ENCODE data around the gene OAS1. TPM values are rescaled to one million over a fixed set of nuclear protein-coding genes. Genes with fewer than 3 reads are reported as not detected.

OAS1 gene
- 17.7 and 17.8 TPM in 2 replicates for total RNA-seq

DNA sequence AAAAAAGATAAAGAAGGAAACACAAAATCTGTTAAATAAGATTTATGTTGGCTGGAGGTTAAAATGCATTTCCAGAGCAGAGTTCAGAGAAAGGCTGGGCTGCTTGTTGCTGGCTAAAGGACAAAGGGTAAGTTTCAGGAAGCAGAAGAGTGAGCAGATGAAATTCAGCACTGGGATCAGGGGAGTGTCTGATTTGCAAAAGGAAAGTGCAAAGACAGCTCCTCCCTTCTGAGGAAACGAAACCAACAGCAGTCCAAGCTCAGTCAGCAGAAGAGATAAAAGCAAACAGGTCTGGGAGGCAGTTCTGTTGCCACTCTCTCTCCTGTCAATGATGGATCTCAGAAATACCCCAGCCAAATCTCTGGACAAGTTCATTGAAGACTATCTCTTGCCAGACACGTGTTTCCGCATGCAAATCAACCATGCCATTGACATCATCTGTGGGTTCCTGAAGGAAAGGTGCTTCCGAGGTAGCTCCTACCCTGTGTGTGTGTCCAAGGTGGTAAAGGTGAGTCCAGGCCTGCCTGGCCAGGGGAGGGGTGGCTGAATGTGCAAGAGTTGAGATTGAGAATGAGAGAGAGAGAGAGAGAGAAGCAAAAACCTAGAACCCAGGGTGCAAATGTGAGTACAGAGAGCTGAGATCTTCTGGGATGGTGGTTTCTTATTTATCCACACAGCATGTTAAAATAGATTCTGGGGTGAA is at the start of gene OAS1:
Gene OAS1 (plus strand): TSS at position 251 of the 703 bp plus-strand sequence. CDS start 78 bp downstream, at position 329.
- H3K4me1 Mint-ChIP-seq (ENCODE audit: low read depth): peaks cover 54% of the 10 kb centered on the region
- DNase-seq (ENCODE audit: low spot score): peak; percentile 38
- H3K4me3 Mint-ChIP-seq (ENCODE audit: low read depth): peak within 1 kb of the TSS; percentile 96
- H3K9me3 Mint-ChIP-seq: peaks cover 5% of the 10 kb centered on the region
- intact Hi-C loops (cut with micrococcal nuclease): loop anchor here (10.0 kb wide), 1 partner anchor 228 kb away; the partner anchor contains the start of gene RASAL1
- H3K27ac Mint-ChIP-seq: peak within 1 kb of the TSS; percentile 95
- peaks cover 33% of the 10 kb centered on the region for H3K36me3 Mint-ChIP-seq (ENCODE audit: low read depth)
- no peaks in the 10 kb centered on the region for H3K27me3 Mint-ChIP-seq (ENCODE audit: low read depth)

DNA sequence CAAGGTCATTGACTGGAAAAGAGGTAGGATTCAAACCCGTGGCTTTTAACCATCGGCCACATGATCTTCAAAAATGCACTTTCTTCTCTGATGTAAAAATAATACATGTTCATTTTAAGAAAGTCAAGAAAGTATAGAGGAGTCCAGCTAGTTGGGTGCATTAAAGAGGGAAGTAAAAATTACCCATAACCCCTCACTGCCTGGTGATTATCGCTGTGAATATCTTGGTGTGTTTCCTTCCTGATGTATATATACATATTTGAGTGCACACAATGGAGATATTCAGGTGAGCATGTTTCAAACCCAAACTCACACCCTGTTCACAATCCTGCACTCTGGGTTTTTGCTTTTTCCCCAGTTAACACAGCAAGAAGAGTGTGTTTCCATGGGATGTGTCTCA is 47.5 kb upstream of the OAS1 start:
- Mint-ChIP-seq H3K27me3 (ENCODE audit: low read depth) (peaks cover 10% of the 10 kb centered on the region), H3K9me3 (no peaks in the 10 kb centered on the region), H3K36me3 (ENCODE audit: low read depth) (no peaks in the 10 kb centered on the region), H3K4me3 (ENCODE audit: low read depth) (no peak overlapping the region), H3K27ac (no peak overlapping the region), H3K4me1 (ENCODE audit: low read depth) (peaks cover 4% of the 10 kb centered on the region)
- no peak for DNase-seq (ENCODE audit: low spot score)
- intact Hi-C loops (cut with micrococcal nuclease): no loop called here

DNA sequence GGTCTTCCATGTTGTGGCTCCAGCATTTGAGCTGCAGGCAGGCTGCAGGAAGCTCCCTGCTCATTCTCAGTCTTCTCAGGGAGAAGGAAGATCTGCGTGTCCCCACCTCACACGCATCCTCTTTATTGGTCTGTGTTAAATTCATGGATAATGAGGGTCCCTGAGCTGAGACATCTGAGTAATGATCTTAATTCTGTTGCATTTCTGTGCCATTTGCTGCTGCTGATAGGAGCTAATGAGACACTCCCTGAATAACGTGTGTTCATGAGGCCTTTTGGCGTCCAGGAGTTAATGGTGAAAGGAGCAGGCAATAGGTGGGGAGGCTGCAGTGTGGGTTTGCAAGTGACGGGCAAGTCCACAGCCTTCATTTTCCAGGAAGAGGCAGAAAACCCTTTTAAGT is 46.6 kb upstream of the OAS1 start:
- no peak overlapping the region for H3K4me3 Mint-ChIP-seq (ENCODE audit: low read depth)
- H3K27me3 Mint-ChIP-seq (ENCODE audit: low read depth): peaks cover 10% of the 10 kb centered on the region
- H3K4me1 Mint-ChIP-seq (ENCODE audit: low read depth): peaks cover 4% of the 10 kb centered on the region
- DNase-seq (ENCODE audit: low spot score): no peak
- intact Hi-C loops (cut with micrococcal nuclease): no loop called here
- no peak overlapping the region for H3K27ac Mint-ChIP-seq
- H3K36me3 Mint-ChIP-seq (ENCODE audit: low read depth): no peaks in the 10 kb centered on the region
- no peaks in the 10 kb centered on the region for H3K9me3 Mint-ChIP-seq

DNA sequence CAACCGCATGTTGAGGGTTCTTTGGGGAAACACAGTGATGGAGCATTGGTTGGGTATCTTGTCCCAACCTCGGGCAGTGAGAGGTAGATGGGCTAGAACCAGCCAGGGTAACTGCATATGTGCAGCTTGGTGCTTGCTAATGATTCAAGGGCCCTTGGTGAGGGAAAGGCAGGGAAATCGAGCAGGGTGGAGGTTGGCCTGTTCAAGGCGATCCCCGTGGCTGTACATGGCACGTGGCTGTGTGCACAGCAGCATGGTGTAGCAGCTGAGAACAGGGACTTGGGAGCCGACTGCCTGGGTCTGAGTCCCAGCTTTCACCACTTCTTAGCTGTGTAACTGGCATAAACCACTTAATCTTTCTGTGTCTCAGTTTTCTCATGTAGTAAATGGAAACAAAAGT is 45.5 kb upstream of the OAS1 start:
- Mint-ChIP-seq H3K9me3 (no peaks in the 10 kb centered on the region), H3K36me3 (ENCODE audit: low read depth) (no peaks in the 10 kb centered on the region), H3K4me3 (ENCODE audit: low read depth) (no peak overlapping the region), H3K4me1 (ENCODE audit: low read depth) (peaks cover 4% of the 10 kb centered on the region), H3K27me3 (ENCODE audit: low read depth) (peaks cover 7% of the 10 kb centered on the region), H3K27ac (no peak overlapping the region)
- intact Hi-C loops (cut with micrococcal nuclease): no loop called here
- no peak for DNase-seq (ENCODE audit: low spot score)

DNA sequence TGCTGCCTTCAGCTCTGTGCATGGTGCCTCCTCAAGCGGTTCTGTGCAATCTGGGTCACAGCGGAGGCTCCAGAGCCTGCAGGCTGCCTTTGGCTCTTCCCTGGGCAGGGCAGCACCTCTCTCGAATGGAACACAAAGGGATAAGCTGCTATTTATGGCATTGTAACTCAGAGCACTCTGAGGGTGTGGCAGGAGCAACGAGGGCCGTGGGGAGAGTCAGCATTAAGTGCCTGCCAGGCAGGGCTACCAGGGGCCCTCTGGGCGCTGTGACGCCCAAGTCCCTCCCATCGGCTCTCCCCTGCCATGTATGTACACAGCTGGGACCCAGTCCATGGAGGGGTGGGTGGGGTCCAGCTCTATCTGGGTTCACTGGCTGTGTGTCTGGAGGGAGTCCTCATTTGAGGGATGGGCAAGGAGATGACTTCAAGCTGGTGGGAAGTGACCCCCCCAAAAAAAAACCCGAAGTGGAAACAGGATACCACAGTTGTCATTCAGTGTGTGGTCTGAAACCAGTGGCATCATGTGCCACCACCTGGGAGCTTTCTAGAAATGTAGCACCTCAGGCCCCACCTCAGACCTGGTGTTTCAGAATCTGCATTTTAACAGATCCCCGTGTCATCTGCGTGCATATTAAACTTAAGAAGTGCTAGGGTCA is 44.0 kb upstream of the OAS1 start:
- intact Hi-C loops (cut with micrococcal nuclease): no loop called here
- Mint-ChIP-seq H3K27ac (no peak overlapping the region), H3K4me1 (ENCODE audit: low read depth) (peaks cover 4% of the 10 kb centered on the region), H3K27me3 (ENCODE audit: low read depth) (peaks cover 8% of the 10 kb centered on the region), H3K9me3 (no peaks in the 10 kb centered on the region), H3K36me3 (ENCODE audit: low read depth) (no peaks in the 10 kb centered on the region), H3K4me3 (ENCODE audit: low read depth) (no peak overlapping the region)
- DNase-seq (ENCODE audit: low spot score): no peak

DNA sequence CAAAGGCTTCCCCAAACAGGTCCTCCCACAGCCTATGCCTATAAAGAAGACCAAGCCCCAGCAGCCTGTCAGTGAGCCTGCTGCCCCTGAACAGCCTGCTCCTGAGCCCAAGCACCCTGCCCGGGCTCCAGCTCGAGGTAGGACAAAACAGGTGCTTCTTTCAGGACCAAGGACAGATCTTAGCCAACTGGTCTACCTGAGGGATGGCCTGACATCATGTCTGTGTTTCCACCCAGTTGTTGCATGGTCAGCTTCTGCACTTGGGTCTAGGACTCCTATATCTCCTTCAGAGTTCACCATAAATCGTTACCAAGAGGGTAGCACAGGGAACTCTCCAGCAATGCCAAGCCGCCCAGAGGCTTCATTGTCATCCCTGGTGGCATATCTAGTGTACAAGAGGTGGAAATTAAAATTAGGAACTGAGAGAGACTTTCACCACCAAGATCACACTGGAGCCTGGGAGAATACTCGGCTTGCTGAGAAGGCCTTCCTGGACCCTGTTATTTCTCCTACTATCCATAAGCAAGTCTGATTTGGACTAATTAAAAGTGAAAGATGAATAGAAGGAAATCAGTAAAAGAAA is 38.2 kb upstream of the OAS1 start:
- no peaks in the 10 kb centered on the region for H3K9me3 Mint-ChIP-seq
- DNase-seq (ENCODE audit: low spot score): no peak
- H3K4me1 Mint-ChIP-seq (ENCODE audit: low read depth): no peaks in the 10 kb centered on the region
- no peak overlapping the region for H3K27ac Mint-ChIP-seq
- no peaks in the 10 kb centered on the region for H3K36me3 Mint-ChIP-seq (ENCODE audit: low read depth)
- H3K4me3 Mint-ChIP-seq (ENCODE audit: low read depth): no peak overlapping the region
- intact Hi-C loops (cut with micrococcal nuclease): no loop called here
- peaks cover 28% of the 10 kb centered on the region for H3K27me3 Mint-ChIP-seq (ENCODE audit: low read depth)

DNA sequence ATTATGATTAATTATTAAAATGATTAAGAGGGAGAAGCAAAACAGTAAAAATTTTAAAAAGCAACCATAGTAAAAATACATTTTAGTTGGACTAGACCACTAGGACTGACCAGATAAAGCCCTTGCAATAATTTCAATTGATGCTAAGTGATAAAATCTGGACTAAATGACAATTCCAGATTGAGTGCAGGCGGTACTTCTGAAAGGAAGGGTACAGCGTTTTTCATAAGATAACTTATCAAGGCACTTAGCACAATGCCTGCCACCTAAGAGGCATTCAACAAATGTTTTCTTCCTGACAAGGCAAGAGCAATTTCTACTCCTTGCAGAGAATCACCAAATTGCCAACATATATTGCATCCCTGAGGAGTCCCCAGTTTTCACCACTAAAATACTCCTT is 37.7 kb upstream of the OAS1 start:
- H3K9me3 Mint-ChIP-seq: no peaks in the 10 kb centered on the region
- H3K27me3 Mint-ChIP-seq (ENCODE audit: low read depth): peaks cover 31% of the 10 kb centered on the region

DNA sequence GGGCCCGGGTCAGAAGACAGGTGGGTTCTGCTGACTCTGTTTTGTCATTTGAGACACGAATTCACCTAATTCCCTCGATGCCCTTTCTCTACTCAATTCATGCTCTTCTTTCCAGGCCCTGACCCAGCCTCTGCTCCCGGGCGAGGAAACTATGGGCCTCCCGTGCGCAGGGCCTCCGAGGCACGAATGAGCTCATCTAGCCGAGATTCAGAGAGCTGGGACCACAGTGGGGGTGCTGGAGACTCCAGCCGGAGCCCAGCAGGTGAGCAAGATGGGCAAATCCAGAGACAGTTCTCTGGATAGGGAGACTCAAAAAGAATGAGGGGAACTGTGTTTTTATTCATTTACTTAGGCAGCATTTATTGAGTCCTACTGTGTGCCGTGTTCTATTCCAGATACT is 37.0 kb upstream of the OAS1 start:
- Mint-ChIP-seq H3K36me3 (ENCODE audit: low read depth) (no peaks in the 10 kb centered on the region), H3K4me3 (ENCODE audit: low read depth) (no peak overlapping the region), H3K9me3 (no peaks in the 10 kb centered on the region), H3K4me1 (ENCODE audit: low read depth) (no peaks in the 10 kb centered on the region), H3K27ac (no peak overlapping the region), H3K27me3 (ENCODE audit: low read depth) (peaks cover 33% of the 10 kb centered on the region)
- intact Hi-C loops (cut with micrococcal nuclease): no loop called here
- no peak for DNase-seq (ENCODE audit: low spot score)

More for the DNA sequence above, 37.7 kb upstream of the OAS1 start:
- Mint-ChIP-seq H3K4me1 (ENCODE audit: low read depth) (no peaks in the 10 kb centered on the region), H3K4me3 (ENCODE audit: low read depth) (no peak overlapping the region), H3K36me3 (ENCODE audit: low read depth) (no peaks in the 10 kb centered on the region), H3K27ac (no peak overlapping the region)
- DNase-seq (ENCODE audit: low spot score): no peak
- intact Hi-C loops (cut with micrococcal nuclease): no loop called here

DNA sequence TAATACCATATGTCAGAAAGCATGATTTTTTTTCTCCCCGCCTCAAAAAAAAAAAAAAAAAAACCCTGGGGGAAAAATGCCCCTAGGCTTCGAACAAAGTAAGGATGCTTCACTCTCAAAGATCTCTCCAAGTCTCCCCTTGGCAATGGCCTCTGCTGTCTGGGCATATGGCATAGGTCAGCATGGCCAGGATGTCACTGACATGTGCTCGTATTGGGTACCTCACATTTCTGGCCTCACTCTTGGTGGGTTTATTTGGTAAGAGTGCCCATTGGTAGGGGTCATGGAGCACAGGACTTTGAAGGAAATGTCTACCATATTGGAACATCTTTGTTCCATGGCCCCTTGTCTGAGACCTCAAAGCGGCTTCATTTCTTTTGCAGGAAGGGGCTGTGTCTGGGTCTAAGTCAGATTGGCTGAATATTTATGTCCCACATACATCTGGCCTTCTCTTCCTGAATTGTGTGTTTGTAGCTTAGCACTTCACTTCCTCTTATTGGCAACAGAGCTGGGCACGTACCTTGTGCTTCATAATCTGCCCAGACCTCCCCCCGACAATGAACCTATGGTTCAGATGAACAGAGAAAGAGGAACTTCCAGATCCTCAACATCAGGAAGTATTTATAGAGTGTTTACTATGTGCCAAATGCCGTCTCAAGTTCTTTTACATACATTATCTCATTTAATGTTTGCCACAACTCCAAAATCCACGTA is 36.3 kb upstream of the OAS1 start:
- Mint-ChIP-seq H3K4me3 (ENCODE audit: low read depth) (no peak overlapping the region), H3K36me3 (ENCODE audit: low read depth) (no peaks in the 10 kb centered on the region), H3K27me3 (ENCODE audit: low read depth) (peaks cover 33% of the 10 kb centered on the region), H3K4me1 (ENCODE audit: low read depth) (no peaks in the 10 kb centered on the region), H3K27ac (no peak overlapping the region), H3K9me3 (no peaks in the 10 kb centered on the region)
- no peak for DNase-seq (ENCODE audit: low spot score)
- intact Hi-C loops (cut with micrococcal nuclease): no loop called here

DNA sequence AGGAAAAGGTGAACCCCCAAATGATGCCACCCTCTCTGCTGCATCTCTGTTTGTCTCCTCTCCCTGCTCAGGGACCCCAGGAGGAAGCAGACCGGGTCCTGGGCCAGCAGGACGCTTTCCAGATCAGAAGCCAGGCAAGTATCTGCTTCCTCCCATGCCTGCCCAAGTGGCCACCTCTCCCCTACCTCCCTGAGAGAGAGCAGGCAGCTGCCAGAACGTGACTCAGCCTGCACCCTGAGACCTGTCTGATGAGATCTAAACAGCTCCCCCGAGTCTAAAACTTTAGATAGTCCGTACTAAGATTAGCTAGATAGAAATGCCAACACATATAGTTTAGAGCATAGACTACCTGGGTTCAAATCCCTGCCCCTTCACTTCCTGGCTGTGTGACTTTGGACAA is 31.2 kb upstream of the OAS1 start:
- DNase-seq (ENCODE audit: low spot score): no peak
- H3K4me3 Mint-ChIP-seq (ENCODE audit: low read depth): no peak overlapping the region
- intact Hi-C loops (cut with micrococcal nuclease): no loop called here
- no peaks in the 10 kb centered on the region for H3K36me3 Mint-ChIP-seq (ENCODE audit: low read depth)
- no peak overlapping the region for H3K27ac Mint-ChIP-seq
- no peaks in the 10 kb centered on the region for H3K9me3 Mint-ChIP-seq
- peaks cover 42% of the 10 kb centered on the region for H3K27me3 Mint-ChIP-seq (ENCODE audit: low read depth)
- no peaks in the 10 kb centered on the region for H3K4me1 Mint-ChIP-seq (ENCODE audit: low read depth)

DNA sequence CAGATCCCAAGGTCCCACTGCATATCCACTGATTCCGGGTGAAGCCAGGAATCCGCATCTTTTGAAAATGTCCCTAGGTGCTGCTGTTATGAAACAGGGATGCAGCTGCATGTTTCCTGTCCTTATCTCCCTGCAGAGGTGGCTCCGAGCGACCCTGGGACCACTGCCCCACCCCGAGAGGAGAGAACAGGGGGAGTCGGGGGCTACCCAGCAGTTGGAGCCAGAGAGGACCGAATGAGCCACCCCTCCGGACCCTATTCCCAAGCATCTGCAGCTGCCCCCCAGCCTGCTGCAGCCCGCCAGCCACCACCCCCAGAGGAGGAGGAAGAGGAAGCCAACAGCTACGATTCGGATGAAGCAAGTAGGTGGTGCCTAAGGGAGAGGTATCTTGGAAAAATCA is 30.3 kb upstream of the OAS1 start:
- H3K9me3 Mint-ChIP-seq: no peaks in the 10 kb centered on the region
- peaks cover 37% of the 10 kb centered on the region for H3K27me3 Mint-ChIP-seq (ENCODE audit: low read depth)
- H3K4me1 Mint-ChIP-seq (ENCODE audit: low read depth): no peaks in the 10 kb centered on the region
- no peaks in the 10 kb centered on the region for H3K36me3 Mint-ChIP-seq (ENCODE audit: low read depth)
- DNase-seq (ENCODE audit: low spot score): no peak
- H3K4me3 Mint-ChIP-seq (ENCODE audit: low read depth): no peak overlapping the region
- intact Hi-C loops (cut with micrococcal nuclease): no loop called here
- H3K27ac Mint-ChIP-seq: no peak overlapping the region

DNA sequence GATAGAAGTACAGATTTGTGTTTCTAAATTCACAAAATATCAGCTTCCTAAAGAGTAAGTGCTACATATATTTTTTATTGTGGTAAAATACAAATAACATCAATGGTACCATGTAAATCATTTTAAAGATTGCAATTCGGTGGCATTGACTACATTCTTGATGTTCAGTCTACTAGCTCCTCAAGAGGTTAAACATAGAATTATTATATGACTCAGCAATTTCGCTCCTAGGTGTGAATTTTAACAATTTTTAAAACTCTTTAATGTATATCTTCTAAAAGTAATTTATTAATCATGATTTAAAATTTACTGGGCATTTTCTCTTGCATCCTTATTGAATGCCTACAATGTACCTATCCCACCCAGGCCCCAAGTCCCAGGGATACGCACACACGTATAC is 29.8 kb upstream of the OAS1 start:
- no peaks in the 10 kb centered on the region for H3K36me3 Mint-ChIP-seq (ENCODE audit: low read depth)
- intact Hi-C loops (cut with micrococcal nuclease): no loop called here
- no peak overlapping the region for H3K4me3 Mint-ChIP-seq (ENCODE audit: low read depth)
- no peaks in the 10 kb centered on the region for H3K4me1 Mint-ChIP-seq (ENCODE audit: low read depth)
- no peak for DNase-seq (ENCODE audit: low spot score)
- H3K27me3 Mint-ChIP-seq (ENCODE audit: low read depth): peaks cover 36% of the 10 kb centered on the region
- H3K27ac Mint-ChIP-seq: no peak overlapping the region
- H3K9me3 Mint-ChIP-seq: no peaks in the 10 kb centered on the region

DNA sequence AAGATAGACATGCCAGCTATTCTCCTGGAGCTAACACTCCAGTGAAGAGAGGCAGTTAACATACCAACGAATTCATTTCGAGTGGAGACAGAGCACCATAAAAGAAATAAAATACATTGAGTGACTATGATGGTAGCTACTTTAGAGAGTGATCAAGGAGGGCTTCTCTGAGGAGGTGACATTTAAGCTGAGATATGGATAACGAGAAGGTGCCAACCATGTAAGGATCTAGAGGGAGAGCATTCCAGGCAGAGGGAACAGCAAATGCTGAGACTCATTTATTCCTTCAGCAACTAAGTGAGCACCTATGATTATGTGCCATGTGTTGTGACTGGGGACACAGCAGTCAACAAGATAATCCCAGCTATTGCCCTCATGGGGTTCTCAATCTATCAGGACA is 28.3 kb upstream of the OAS1 start:
- intact Hi-C loops (cut with micrococcal nuclease): no loop called here
- no peaks in the 10 kb centered on the region for H3K9me3 Mint-ChIP-seq
- H3K4me1 Mint-ChIP-seq (ENCODE audit: low read depth): no peaks in the 10 kb centered on the region
- H3K36me3 Mint-ChIP-seq (ENCODE audit: low read depth): no peaks in the 10 kb centered on the region
- H3K27ac Mint-ChIP-seq: no peak overlapping the region
- peaks cover 35% of the 10 kb centered on the region for H3K27me3 Mint-ChIP-seq (ENCODE audit: low read depth)
- H3K4me3 Mint-ChIP-seq (ENCODE audit: low read depth): no peak overlapping the region
- no peak for DNase-seq (ENCODE audit: low spot score)

All from activated T-helper 2 cell treated with anti-CD3 and anti-CD28 coated beads, Interferon-gamma antibody, Interleukin-2, Interleukin-4, amounts not matched to agents 10 μg/mL and 5 μg/mL and 100 μg/mL, durations not matched to agents 14 hours and 24 hours and 36 hours (primary cell).